HFFc6 (cell line): Measurements from ENCODE around the gene GRID1. TPM values are rescaled to one million over a fixed set of nuclear protein-coding genes. Genes with fewer than 3 reads are reported as not detected.

Source experiments
- DNase-seq: peaks from one replicate; pipeline ENCODE4 v3.0.0-alpha.2; 2018
- H3K27ac Mint-ChIP-seq: 2 replicates; pipeline ENCODE4 v1.8.0; 2020; ENCODE audit warnings: mild to moderate bottlenecking, mixed read lengths
- H3K27me3 Mint-ChIP-seq: 2 replicates; pipeline ENCODE4 v1.8.0; 2021; ENCODE audit warnings: mild to moderate bottlenecking, moderate library complexity, mixed read lengths; ENCODE audit not compliant: insufficient read depth
- H3K36me3 Mint-ChIP-seq: 2 replicates; pipeline ENCODE4 v1.8.0; 2021; ENCODE audit warnings: low read depth, mixed read lengths
- H3K4me1 Mint-ChIP-seq: 2 replicates; pipeline ENCODE4 v1.8.0; 2020; ENCODE audit warnings: low read depth, mixed read lengths
- H3K4me3 Mint-ChIP-seq: 2 replicates; pipeline ENCODE4 v1.8.0; 2020; ENCODE audit warnings: mild to moderate bottlenecking, moderate library complexity, mixed read lengths
- H3K9me3 Mint-ChIP-seq: 2 replicates; pipeline ENCODE4 v1.8.0; 2020; ENCODE audit warnings: mild to moderate bottlenecking, mixed read lengths
- total RNA-seq, 6 experiments: library from RNA; stranded (reverse); fragmentation: NEBNext Ultra II Directional; extraction: Animal tissue kit (Norgen Biotek cat#: 25700); gene quantifications; 2 replicates in 1 of 6; 3 replicates in 5 of 6; pipeline ENCODE4 v1.2.3, GENCODE V29; 2021
- TF ChIP-seq, protein P1 (sequence below): fragments of 200-600 bp; sonication (generic); IDR thresholded peaks from 2 replicates; pipeline ENCODE4 v1.5.0; 2021; ENCODE audit warnings: antibody characterized with exemption, mild to moderate bottlenecking

GRID1 gene
- total RNA-seq, 6 experiments from 2014 or later = not detected

DNA sequence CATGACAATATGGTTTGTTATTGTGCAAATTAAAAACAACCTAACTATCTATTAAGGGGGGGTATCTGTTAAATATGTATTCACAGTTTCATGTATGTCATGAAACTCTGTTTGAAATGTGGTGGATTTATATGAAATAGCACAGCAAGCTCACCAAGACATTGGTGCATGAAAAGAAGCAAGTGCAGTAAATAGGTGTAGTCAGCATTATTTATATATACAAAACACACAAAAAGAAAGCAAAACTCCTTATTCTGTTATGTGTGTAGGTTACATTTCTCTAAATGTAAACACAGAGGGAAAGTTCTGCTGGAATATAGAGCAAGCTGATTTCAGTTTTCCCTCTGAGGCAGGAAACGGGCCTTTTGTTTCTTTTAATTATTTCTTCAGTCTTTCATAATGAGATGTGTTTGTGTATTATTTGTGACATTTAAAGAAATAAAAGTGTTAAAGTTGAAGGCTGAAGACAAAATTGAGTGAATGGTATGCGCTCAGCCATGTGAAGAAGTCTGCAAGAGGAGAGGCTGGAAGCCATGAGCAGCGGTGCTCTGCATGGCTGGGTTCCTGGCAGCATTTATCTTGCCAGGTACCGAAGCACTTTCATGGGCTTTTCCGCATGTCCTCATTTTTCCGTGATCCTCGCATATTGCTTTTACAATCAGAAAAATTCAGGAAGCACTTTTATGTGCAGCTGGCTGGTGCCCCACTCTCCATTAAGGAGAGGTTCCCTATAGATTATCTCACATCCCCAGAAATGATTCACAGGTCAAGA lies 38.5 kb downstream of the GRID1 start:
- Mint-ChIP-seq H3K9me3 (no peaks in the 10 kb centered on the region), H3K36me3 (no peaks in the 10 kb centered on the region), H3K4me1 (no peaks in the 10 kb centered on the region), H3K27ac (no peak overlapping the region), H3K4me3 (no peak overlapping the region), H3K27me3 (peaks cover 16% of the 10 kb centered on the region)
- DNase-seq = no peak
- TF ChIP-seq, protein P1, sequence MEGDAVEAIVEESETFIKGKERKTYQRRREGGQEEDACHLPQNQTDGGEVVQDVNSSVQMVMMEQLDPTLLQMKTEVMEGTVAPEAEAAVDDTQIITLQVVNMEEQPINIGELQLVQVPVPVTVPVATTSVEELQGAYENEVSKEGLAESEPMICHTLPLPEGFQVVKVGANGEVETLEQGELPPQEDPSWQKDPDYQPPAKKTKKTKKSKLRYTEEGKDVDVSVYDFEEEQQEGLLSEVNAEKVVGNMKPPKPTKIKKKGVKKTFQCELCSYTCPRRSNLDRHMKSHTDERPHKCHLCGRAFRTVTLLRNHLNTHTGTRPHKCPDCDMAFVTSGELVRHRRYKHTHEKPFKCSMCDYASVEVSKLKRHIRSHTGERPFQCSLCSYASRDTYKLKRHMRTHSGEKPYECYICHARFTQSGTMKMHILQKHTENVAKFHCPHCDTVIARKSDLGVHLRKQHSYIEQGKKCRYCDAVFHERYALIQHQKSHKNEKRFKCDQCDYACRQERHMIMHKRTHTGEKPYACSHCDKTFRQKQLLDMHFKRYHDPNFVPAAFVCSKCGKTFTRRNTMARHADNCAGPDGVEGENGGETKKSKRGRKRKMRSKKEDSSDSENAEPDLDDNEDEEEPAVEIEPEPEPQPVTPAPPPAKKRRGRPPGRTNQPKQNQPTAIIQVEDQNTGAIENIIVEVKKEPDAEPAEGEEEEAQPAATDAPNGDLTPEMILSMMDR = no peak

DNA sequence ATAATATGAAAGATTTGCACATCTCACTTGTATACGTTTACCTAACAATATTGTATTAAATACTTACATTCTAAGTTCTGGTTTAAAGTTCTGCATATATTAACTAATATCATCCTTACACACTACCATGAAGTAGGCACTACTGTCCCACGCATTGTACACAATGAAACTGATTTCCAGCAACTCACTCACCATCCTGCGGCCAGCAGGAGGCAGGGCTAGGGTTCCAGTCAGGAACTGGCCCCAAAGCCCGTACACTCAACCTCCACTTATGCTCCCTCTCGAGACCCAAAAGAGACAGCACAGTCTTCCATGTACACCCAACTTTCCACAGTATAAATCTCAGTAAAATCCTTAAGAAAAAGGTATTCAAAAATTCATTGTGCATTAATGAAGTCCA lies 41.4 kb downstream of the GRID1 start:
- Mint-ChIP-seq H3K4me3 (no peak overlapping the region), H3K4me1 (no peaks in the 10 kb centered on the region), H3K27ac (no peak overlapping the region), H3K9me3 (no peaks in the 10 kb centered on the region), H3K27me3 (peaks cover 18% of the 10 kb centered on the region), H3K36me3 (no peaks in the 10 kb centered on the region)
- no peak for DNase-seq
- TF ChIP-seq, protein P1 = no peak

GRCh38 chr10:86321568-86321967 lies 45.0 kb downstream of the GRID1 start:
- no peak for DNase-seq
- no peaks in the 10 kb centered on the region for H3K9me3 Mint-ChIP-seq
- H3K4me1 Mint-ChIP-seq = no peaks in the 10 kb centered on the region
- H3K27me3 Mint-ChIP-seq = peaks cover 18% of the 10 kb centered on the region
- no peak overlapping the region for H3K27ac Mint-ChIP-seq
- TF ChIP-seq, protein P1 = no peak
- H3K36me3 Mint-ChIP-seq = no peaks in the 10 kb centered on the region
- H3K4me3 Mint-ChIP-seq = no peak overlapping the region

- Mint-ChIP-seq H3K27me3 (peaks cover 11% of the 10 kb centered on the region), H3K4me3 (no peak overlapping the region), H3K4me1 (no peaks in the 10 kb centered on the region), H3K9me3 (no peaks in the 10 kb centered on the region), H3K27ac (no peak overlapping the region), H3K36me3 (no peaks in the 10 kb centered on the region)
- DNase-seq = no peak
- TF ChIP-seq, protein P1 = no peak
Observed at GRCh38 chr10:86319676-86320075, 46.9 kb downstream of the GRID1 start.

- Mint-ChIP-seq H3K27ac (no peak overlapping the region), H3K27me3 (peaks cover 11% of the 10 kb centered on the region), H3K36me3 (no peaks in the 10 kb centered on the region), H3K4me3 (no peak overlapping the region), H3K9me3 (no peaks in the 10 kb centered on the region), H3K4me1 (no peaks in the 10 kb centered on the region)
- TF ChIP-seq, protein P1 = no peak
- no peak for DNase-seq
Observed at GRCh38 chr10:86317949-86318725, 48.5 kb downstream of the GRID1 start.
